Testis (tissue), 2 donors: ENCODE measurements around the gene SEC22A.

Experiments used
- POLR2A ChIP-seq: fragments of 450-650 bp; IDR thresholded peaks from one replicate; pipeline ENCODE4 v1.6.1; 2017; ENCODE audit warnings: antibody characterized with exemption, mild to moderate bottlenecking, moderate library complexity
- TF ChIP-seq, protein P1 (sequence below), 3 experiments: fragments of 450-650 bp in 2 of 3; fragments of 200-600 bp in 1 of 3; sonication (generic) in 1 of 3; IDR thresholded peaks; one replicate each; pipeline ENCODE4 v1.5.1; 2016 to 2019; ENCODE audit warnings: antibody characterized with exemption in 3 of 3, mild to moderate bottlenecking in 2 of 3, moderate library complexity in 1 of 3

DNA sequence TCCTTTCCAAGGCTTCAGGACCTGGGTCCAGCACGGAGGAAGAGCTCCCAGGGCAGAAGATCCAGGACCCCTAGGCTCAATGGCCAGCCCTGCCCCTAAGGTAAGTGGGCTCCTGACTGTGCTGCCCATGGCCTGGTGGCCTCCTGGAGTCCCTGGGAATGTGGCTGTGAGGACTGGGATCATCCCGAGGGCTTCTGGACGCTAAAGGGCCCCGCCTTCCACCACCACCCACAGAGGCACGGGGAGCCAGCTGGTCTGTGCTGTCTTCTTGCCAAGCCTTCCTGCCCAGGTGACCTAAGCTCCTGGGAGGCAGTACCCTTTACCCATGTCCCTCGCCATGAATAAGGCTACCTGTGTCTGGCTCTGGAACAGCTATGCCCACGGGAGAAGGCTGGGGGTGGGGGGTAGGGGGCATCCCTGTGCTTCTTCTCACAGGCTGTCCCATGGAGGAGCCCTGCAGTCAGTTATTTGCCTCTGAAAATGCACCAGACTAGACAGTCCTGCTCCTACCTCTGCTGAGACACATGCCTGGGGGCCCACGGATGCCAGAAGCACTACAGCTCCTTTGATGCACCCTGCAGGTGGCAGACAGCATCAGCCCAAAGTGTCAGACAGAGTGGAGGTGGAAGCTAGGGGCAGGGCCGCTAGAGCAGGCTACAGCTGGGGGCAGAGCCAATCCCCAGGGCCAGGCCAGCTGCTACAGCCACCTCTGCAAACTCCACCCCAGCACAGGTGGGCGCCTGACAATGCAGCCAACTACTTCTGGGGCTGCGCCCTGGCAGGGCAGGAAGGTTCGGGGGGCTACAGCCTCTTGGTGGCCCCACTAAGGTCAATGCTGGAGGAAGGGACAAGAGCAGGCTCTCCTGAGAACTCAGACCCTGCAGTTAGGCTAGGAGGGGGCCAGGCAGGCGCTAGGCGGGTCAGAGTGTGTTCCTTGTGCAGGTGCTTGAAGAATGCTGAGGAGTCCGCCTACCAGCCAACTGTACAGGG, 90.9 kb downstream of the SEC22A start:
- TF ChIP-seq POLR2A = no peak
- TF ChIP-seq, protein P1, sequence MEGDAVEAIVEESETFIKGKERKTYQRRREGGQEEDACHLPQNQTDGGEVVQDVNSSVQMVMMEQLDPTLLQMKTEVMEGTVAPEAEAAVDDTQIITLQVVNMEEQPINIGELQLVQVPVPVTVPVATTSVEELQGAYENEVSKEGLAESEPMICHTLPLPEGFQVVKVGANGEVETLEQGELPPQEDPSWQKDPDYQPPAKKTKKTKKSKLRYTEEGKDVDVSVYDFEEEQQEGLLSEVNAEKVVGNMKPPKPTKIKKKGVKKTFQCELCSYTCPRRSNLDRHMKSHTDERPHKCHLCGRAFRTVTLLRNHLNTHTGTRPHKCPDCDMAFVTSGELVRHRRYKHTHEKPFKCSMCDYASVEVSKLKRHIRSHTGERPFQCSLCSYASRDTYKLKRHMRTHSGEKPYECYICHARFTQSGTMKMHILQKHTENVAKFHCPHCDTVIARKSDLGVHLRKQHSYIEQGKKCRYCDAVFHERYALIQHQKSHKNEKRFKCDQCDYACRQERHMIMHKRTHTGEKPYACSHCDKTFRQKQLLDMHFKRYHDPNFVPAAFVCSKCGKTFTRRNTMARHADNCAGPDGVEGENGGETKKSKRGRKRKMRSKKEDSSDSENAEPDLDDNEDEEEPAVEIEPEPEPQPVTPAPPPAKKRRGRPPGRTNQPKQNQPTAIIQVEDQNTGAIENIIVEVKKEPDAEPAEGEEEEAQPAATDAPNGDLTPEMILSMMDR (IDR thresholded peaks at IDR 0.05) = no peak
